HG02970 (cell line): ENCODE data around the gene RCSD1.
"Not testable (repeated sequence)": the region's sequence is repeated elsewhere in the genome, so short reads cannot be mapped to it uniquely, and the experiment has no call there.

Source experiments
- ATAC-seq: cut with Tn5 transposase; IDR thresholded peaks from one replicate; pipeline ENCODE4 v1.9.1; 2021; ENCODE audit warnings: mild to moderate bottlenecking, moderate library complexity, moderate number of reproducible peaks; ENCODE audit not compliant: unreplicated experiment, low FRiP score

The RCSD1 gene

DNA sequence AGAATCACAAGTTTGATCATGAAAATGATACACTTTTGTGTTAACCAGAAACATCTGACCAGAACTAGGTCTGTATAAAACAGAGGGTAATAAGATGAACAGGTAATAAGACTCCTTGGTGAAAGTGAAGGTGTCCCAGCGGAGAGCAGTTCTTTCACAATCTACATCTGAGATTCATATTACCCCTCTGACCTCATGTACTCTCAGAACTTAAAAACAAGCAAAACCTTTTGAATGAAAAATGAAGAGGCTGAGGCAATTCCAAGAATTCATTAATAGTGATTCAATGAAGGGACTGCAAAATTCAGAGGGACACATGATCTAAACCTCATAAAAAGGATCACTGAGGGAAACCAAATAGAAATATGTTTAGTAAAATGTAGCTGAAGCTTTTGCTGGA lies 80.8 kb downstream of the RCSD1 start:
- ATAC-seq, result no peak

DNA sequence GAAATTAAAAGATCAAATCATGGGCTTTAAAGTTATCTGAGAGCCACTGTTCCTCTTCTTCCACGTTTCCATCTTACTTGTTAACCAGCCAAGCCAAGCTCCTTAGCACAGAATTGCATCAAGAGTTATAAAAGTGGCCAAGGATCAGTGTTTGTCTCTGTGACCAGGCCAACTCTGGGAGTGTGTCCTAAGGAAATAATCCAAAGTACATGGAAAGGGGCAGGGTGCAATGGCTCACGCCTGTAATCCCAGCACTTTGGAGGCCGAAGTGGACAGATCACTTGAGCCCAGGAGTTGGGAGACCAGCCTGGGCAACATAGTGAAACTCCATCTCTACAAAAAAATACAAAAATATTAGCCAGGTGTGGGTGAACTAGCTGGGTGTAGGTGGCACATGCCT lies 81.8 kb downstream of the RCSD1 start:
- ATAC-seq, result no peak

DNA sequence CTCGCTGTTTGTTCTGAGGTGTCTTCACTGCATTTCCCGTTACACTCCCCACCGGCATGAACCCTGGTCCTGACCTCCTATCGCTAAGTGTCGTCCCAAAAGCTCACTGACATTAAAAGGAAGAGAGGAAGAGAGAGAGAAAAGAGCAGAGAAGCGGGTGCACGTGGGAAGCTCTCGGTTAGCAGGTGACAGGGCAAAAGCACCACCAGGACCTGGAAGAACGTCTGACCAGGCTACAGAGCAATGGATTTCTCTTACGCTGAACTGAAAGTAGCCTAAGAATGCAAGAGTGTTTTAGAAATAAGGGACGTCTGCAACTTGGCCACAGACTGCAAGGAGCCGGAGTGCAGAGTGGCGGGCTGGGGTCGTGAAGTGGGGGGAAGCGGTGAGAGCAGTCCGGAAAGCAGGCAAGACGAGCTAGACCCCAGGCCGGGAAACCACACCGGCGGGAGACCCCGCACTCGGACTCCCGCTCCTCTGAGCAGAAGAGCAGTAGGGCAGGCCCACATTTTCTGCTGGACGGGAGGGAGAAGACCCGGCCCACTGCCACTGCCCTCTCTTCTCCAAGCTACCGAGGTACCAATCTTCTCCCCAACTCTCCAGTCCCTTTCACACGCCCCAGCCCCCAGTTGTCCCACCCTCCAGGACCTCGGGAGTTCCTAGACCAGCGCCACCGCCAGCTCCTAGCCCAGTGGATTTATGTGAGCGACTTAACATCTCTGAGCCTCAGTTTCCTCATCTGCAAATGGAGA lies 83.5 kb downstream of the RCSD1 start:
- no peak for ATAC-seq

- ATAC-seq, result no peak
Observed at GRCh38 chr1:167714098-167714438, 84.0 kb downstream of the RCSD1 start.

- ATAC-seq, result peak; percentile 53
Observed at GRCh38 chr1:167714439-167715156, 84.6 kb downstream of the RCSD1 start.

- peak; percentile 43 for ATAC-seq
Observed at GRCh38 chr1:167715157-167715999, 85.3 kb downstream of the RCSD1 start.

GRCh38 chr1:167716000-167716271 lies 85.9 kb downstream of the RCSD1 start:
- no peak for ATAC-seq

- no peak for ATAC-seq
Observed at GRCh38 chr1:167717351-167717750, 87.3 kb downstream of the RCSD1 start.

GRCh38 chr1:167718914-167719691 lies 89.1 kb downstream of the RCSD1 start:
- no peak for ATAC-seq

GRCh38 chr1:167719715-167720421 lies 89.8 kb downstream of the RCSD1 start:
- ATAC-seq, result not testable (repeated sequence)

GRCh38 chr1:167720965-167721616 lies 91.1 kb downstream of the RCSD1 start:
- no peak for ATAC-seq

DNA sequence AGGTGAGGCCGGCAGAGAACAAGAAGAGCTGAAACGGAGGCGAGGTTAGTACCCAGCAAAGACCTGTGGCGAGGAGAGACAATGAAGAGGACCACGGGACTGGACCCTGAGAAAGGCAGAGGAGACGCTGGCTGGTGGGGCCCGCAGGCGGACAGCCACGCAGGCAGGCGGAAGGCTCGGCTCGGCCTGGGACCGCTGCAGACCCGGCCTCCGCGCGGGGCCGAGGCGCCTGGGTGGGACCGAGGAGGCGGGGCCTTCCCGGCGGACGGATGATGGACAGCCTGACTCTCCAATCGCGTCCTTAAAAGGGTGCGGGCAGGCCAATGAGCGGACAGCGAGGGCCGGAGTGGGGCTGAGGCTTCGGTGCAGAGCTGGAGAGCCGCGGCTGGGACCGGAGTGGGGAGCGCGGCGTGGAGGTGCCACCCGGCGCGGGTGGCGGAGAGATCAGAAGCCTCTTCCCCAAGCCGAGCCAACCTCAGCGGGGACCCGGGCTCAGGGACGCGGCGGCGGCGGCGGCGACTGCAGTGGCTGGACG lies 91.7 kb downstream of the RCSD1 start, which contains the start of gene MPZL1:
Gene MPZL1 (plus strand): TSS at position 366 of the 535 bp plus-strand sequence. CDS start 170 bp downstream, outside the sequence.
- ATAC-seq, result peak; percentile 90

- peak; percentile 24 for ATAC-seq
Observed at GRCh38 chr1:167722152-167722869, 92.3 kb downstream of the RCSD1 start.

DNA sequence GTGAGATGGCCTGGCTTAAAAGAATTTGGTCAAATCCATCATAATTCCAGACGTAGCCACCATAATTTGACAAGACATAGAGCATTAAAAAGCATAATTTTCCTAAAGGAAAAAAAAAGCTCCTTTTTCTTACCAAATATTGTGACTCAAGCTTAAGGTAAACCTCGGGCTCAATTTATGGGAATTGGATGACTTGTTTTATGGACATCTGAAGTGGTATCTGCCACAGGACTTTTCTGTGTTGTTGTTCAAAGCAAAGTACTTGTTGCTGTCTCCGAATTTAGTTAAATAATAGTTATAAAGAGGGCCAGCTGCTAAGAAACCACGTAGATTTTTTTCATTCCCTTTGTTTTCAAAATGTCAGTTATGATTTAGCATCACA lies 92.8 kb downstream of the RCSD1 start:
- no peak for ATAC-seq

DNA sequence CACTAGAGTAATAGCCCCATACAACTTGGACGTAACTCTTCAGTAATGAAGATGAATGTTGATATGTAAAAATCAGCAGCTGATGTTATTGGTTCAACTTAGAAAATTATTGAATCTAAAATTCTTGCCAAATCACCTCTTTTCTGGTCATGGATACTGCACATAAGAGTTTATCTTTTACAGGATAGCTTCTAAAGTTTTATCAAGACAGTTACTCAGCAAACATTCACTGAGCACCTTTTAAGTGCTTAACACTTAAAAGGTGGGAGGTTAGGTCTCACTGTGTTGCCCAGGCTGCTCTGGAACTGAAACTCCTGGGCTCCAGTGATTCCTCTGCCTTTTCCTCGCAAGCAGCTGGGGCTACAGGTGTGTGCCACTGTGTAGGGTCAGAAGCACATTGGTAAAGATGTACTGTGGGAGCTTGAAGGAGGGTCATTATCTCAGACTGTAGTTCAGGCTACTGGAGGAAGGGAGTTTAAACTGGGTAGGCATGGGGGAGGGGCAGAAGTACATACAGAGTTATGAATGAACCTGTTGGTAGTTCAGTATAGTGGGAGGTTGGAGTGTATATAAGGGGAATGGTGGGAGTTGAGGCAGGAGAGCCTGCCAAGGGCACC lies 93.8 kb downstream of the RCSD1 start:
- no peak for ATAC-seq

DNA sequence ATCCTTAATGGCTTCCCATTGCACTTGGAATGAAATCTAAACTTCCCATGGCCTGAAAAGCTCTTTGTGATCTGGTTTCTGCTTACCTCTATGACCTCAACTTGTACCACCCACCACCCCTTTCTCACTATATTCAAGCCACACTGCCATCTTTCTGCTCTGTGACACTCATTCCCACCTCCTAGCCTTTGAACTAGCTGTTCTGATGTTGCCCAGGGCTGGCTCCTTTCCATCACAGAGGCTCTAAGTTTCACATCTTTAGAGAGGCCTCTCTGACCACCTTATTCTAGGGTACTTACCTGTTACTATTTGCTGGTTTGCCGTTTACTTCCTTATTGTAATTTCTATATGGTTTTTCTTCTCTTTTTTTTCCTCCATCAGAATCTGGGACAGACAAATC lies 96.0 kb downstream of the RCSD1 start:
- ATAC-seq, result no peak

DNA sequence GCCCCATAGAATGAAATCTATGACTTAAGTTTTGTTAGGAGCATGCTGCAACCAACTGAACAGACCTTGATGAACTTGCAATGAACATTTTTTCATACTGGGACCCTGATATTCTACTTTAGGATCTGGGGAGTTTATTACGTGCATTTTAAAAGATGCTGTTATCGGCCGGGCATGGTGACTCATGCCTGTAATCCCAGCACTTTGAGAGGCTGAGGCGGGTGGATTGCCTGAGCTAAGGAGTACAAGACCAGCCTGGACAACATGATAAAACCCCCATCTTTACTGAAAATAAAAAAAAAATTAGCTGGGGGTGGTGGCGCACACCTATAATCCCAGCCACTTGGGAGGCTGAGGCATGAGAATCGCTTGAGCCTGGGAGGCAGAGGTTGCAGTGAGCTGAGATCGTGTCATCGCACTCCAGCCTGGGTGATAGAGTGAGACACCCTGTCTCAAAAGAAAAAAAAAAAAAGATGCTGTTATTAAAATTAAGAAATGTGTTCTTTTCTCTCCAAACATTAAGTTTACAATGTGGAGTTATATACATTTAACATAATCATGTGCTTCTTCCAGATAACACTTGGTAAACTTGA lies 98.9 kb downstream of the RCSD1 start:
- no peak for ATAC-seq

DNA sequence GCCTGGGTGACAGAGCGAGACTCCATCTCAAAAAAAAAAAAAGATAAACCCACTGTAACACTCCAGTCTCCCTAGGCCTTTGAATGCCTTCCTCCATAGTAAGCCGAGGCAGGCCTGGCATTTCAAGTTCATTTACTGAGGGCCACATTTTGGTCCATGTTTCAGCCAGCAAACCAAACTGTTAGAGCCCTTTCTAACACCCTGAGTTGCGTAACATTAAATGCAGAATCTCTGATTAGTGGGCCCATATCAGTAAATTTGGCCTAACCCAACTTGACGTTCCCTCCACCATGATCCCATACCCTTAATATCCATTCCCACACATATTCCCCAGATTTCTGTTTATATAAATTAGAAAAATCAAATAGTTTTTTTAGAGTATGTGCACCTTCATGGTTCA lies 104.2 kb downstream of the RCSD1 start:
- no peak for ATAC-seq
